Measurements from ENCODE around the gene NF1. TPM values are rescaled to one million over a fixed set of nuclear protein-coding genes. Genes with fewer than 3 reads are reported as not detected.

NF1 gene
- total and polyA plus RNA-seq, 2 of the 13 experiments (the other 11 are each of a cell fraction or from before 2014, with no cell fraction given) = 21.5 to 26.5 TPM

GRCh38 chr17:31416503-31416923 is 321.7 kb downstream of the NF1 start (continued):
- TF ChIP-seq KDM5A (IDR thresholded peaks at IDR 0.05; ENCODE audit: borderline replicate concordance, low read length) (no peak), SRSF4 (IDR thresholded peaks at IDR 0.05; ENCODE audit: low read depth, low read length, poor library complexity, severe bottlenecking) (no peak), ZNF577 (CRISPR knock-in tag; IDR thresholded peaks at IDR 0.05; ENCODE audit: borderline replicate concordance, low read depth) (no peak)

DNA sequence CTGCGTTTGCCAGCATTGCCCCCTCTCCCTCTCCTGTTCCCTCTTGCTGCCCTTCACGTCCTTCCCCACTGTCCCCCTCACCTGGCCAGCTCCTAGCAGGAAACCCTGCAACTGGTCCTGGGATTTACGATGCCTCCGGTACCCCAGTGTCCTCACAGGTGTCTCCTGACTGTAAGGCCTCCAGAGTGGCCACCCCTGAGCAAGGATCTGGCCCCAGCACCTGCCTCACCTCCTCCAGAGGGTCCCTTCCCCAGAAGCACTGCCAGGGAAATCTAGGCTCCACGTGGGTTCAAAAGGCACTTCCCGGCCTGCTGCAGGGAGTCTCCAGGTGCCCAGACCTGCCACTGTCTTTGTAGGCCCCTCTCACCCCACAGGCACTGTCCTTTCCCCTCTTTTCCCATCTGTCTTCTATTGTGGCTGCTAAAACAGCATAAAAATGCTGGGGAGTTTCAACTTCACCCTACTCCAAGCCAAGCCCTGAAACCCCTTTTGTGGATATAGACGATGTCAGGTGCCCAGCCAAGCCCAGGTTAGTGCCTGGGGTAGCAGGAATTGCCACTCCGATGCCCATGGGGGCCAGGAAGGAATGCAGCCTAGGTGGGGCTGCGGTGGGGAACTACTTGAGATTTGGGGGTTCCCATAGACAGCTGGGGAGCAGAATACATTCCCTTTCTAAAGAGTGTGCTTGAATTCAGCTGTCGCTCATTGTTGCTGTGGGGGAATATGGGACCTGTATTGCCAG is 322.4 kb downstream of the NF1 start:
- Histone ChIP-seq H3K9me3 (ENCODE audit: low read length) (no peaks in the 10 kb centered on the region), H3K27me3 (ENCODE audit: control insufficient read depth in 1 of 2, insufficient read depth in 2 of 2, low read length in 2 of 2) (peaks cover 0 to 19% of the 10 kb centered on the region in 2 experiments; a peak in 2 of 5 replicates), H3K4me3 (replicated peaks in 1 of 3; ENCODE audit: insufficient read depth in 1 of 3, low read depth in 2 of 3, low read length in 3 of 3) (peak overlapping the region in 1 of 3 experiments; percentile 36; a peak in 1 of 6 replicates), H3K27ac (ENCODE audit: extremely low read length, insufficient read depth, low read length) (no peak overlapping the region), H3K4me1 (ENCODE audit: insufficient read depth, low read length) (peaks cover 35% of the 10 kb centered on the region), H3K36me3 (replicated peaks in 1 of 2; ENCODE audit: control insufficient read depth in 1 of 2, insufficient read depth in 2 of 2, low read length in 2 of 2) (no peaks in the 10 kb centered on the region), H3K4me2 (ENCODE audit: low read depth, low read length) (peak overlapping the region; percentile 78), H3K9ac (ENCODE audit: insufficient read depth, low read depth, low read length) (no peak overlapping the region), H4K20me1 (ENCODE audit: insufficient read depth, low read length) (no peaks in the 10 kb centered on the region), H2AFZ (ENCODE audit: low read length) (no peak overlapping the region), H3K79me2 (ENCODE audit: insufficient read depth, low read length) (no peaks in the 10 kb centered on the region)
- in situ Hi-C loops (cut with HindIII; ENCODE audit: extremely low pct_ligation_motif_present, low pct_unique_long_range_greater_than_20kb) (no loop called here), intact Hi-C loops (cut with micrococcal nuclease; ENCODE audit: unreplicated experiment) (no loop called here)
- peak; percentile 6; the same call in 2 of the 3 replicates for ATAC-seq
- no peak for DNase-seq (ENCODE audit: low spot score)
- POLR2A ChIA-PET = interaction anchor here (1.2 kb wide), 1 partner anchor 8 kb away, joined by 6 read pairs; no protein-coding TSS in a partner anchor
- CTCF ChIA-PET (ENCODE audit: low intra/inter-chr PET ratio, low total read pairs) = no interaction called here
- TF ChIP-seq HCFC1 (IDR thresholded peaks at IDR 0.05; ENCODE audit: low read depth, low read length) (no peak), GLI4 (CRISPR knock-in tag; IDR thresholded peaks at IDR 0.05; ENCODE audit: borderline replicate concordance) (no peak), TCF7L2 (IDR thresholded peaks at IDR 0.05; ENCODE audit: low read depth, low read length) (no peak), ZNF770 (CRISPR knock-in tag; IDR thresholded peaks at IDR 0.05) (no peak), NONO (IDR thresholded peaks at IDR 0.05) (no peak), NONO (CRISPR knock-in tag; conservative IDR thresholded peaks at IDR 0.05) (no peak)
- TF ChIP-seq, protein P1, sequence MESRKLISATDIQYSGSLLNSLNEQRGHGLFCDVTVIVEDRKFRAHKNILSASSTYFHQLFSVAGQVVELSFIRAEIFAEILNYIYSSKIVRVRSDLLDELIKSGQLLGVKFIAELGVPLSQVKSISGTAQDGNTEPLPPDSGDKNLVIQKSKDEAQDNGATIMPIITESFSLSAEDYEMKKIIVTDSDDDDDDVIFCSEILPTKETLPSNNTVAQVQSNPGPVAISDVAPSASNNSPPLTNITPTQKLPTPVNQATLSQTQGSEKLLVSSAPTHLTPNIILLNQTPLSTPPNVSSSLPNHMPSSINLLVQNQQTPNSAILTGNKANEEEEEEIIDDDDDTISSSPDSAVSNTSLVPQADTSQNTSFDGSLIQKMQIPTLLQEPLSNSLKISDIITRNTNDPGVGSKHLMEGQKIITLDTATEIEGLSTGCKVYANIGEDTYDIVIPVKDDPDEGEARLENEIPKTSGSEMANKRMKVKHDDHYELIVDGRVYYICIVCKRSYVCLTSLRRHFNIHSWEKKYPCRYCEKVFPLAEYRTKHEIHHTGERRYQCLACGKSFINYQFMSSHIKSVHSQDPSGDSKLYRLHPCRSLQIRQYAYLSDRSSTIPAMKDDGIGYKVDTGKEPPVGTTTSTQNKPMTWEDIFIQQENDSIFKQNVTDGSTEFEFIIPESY (CRISPR knock-in tag; IDR thresholded peaks at IDR 0.05) = no peak
- TF ChIP-seq, protein P2, sequence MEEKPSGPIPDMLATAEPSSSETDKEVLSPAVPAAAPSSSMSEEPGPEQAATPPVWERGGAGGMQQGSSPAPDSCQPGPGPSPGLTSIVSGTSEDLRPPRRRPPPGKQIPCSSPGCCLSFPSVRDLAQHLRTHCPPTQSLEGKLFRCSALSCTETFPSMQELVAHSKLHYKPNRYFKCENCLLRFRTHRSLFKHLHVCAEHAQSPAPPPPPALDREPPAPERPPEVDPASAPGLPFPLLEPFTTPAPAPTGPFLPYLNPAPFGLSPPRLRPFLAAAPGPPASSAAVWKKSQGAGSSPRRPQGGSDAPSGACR (CRISPR knock-in tag; IDR thresholded peaks at IDR 0.05) = no peak
- no peak for FAIRE-seq
- WGBS (ENCODE audit: low lambda C conversion rate) = 44% methylated on average over 10 of the region's 10 CpGs
- no TSS peak for BruUV-seq (replicated peaks)
